Suprapubic skin (tissue), 3 donors: ENCODE data around the gene CDC37.

Experiments used
- POLR2A ChIP-seq, 2 donors: fragments of 450-650 bp; IDR thresholded peaks; one replicate each; pipeline ENCODE4 v1.6.1; 2017; ENCODE audit warnings: antibody characterized with exemption in 2 of 2, mild to moderate bottlenecking in 2 of 2, moderate library complexity in 2 of 2
- TF ChIP-seq, protein P1 (sequence below), 2 donors: fragments of 200-600 bp in 1 of 2; fragments of 450-650 bp in 1 of 2; sonication (generic) in 1 of 2; IDR thresholded peaks; one replicate each; pipeline ENCODE4 v1.5.1; 2016 to 2019; ENCODE audit warnings: antibody characterized with exemption in 2 of 2, mild to moderate bottlenecking in 1 of 2, moderate library complexity in 1 of 2

DNA sequence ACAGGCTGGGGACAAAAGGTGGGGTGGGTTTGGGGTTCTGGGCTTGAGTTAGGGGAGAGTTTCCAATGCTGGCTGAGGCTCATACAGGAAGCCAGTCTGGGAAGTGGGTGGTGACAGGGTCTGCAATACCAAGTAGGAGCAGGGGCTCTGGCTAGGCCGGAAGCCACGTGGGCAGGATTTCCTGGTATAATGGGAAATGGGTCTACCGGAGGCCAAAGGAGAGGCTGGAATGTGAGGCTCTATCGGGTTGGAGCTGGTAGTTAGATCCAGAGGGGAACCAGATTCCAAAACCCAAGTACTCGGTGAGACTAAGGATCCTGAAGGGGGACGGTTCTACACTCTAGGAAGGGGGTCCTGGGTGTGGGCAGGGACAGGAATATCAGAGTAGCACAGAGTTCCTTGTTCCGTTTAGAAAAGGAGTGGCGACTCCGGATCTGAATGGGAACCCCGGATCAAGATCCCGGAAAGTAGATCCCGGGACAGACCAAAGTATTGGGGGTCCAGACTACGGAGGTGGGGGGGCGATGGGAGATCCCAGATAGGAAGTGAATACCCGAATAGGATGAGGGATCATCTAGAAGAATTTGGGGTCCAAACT, 802 bp downstream of the CDC37 start:
- TF ChIP-seq, protein P1, sequence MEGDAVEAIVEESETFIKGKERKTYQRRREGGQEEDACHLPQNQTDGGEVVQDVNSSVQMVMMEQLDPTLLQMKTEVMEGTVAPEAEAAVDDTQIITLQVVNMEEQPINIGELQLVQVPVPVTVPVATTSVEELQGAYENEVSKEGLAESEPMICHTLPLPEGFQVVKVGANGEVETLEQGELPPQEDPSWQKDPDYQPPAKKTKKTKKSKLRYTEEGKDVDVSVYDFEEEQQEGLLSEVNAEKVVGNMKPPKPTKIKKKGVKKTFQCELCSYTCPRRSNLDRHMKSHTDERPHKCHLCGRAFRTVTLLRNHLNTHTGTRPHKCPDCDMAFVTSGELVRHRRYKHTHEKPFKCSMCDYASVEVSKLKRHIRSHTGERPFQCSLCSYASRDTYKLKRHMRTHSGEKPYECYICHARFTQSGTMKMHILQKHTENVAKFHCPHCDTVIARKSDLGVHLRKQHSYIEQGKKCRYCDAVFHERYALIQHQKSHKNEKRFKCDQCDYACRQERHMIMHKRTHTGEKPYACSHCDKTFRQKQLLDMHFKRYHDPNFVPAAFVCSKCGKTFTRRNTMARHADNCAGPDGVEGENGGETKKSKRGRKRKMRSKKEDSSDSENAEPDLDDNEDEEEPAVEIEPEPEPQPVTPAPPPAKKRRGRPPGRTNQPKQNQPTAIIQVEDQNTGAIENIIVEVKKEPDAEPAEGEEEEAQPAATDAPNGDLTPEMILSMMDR (IDR thresholded peaks at IDR 0.05): no peak
- no peak for TF ChIP-seq POLR2A (IDR thresholded peaks at IDR 0.05)
